K562 treated with DMSO at 1 percent for 24 hours (cell line): ENCODE results near the gene PRDM16. TPM values are rescaled to one million over a fixed set of nuclear protein-coding genes. Genes with fewer than 3 reads are reported as not detected.

Experiments used
- total RNA-seq: library from RNA; unstranded; fragments of 300-600 nt; gene quantifications from 2 replicates; pipeline ENCODE4 v1.2.3, GENCODE V29; 2022; ENCODE audit warnings: low read depth; ENCODE audit not compliant: insufficient read depth

The PRDM16 gene
- total RNA-seq = not detected in 2 replicates

GRCh38 chr1:3068564-3069431 lies at the start of gene PRDM16:
PRDM16 (plus strand) TSS chr1:3069203; CDS start chr1:3069260, 57 bp downstream.

GRCh38 chr1:3021233-3021671 lies 47.8 kb upstream of the PRDM16 start, which contains the start of gene ACTRT2:
ACTRT2 (plus strand) TSS chr1:3021467; CDS start chr1:3021687, 220 bp downstream.

GRCh38 chr1:3453891-3454810 lies 385.1 kb downstream of the PRDM16 start, which contains the start of gene ARHGEF16:
ARHGEF16 (plus strand) TSS chr1:3454665; CDS start chr1:3463085, 8,420 bp downstream.

Other genes starting within 250 kb of the PRDM16 start
- not detected in 2 replicates for gene ACTRT2, start 47.7 kb upstream of the PRDM16 start, total RNA-seq